GM12878 (cell line): ENCODE measurements around the gene LURAP1L.

Source experiments
- ATF3 ChIP-seq: IDR thresholded peaks from 2 replicates; pipeline ENCODE4 v1.6.1; 2011; ENCODE audit warnings: low read depth, mild to moderate bottlenecking, low read length, moderate library complexity, borderline replicate concordance; ENCODE audit errors: extremely low read depth
- CTCF ChIP-seq, 3 experiments: IDR thresholded peaks in 2 of 3; conservative IDR thresholded peaks in 1 of 3; 2 replicates each; pipeline ENCODE4 v1.5.1; 2011; ENCODE audit warnings: low read depth in 3 of 3, low read length in 3 of 3, mild to moderate bottlenecking in 3 of 3, control low read depth in 2 of 3, moderate library complexity in 2 of 3, inconsistent platforms in 1 of 3, mixed read lengths in 1 of 3; ENCODE audit not compliant: control insufficient read depth in 2 of 3, insufficient read depth in 1 of 3; ENCODE audit errors: extremely low read depth in 1 of 3
- EZH2 ChIP-seq: IDR thresholded peaks from 2 replicates; pipeline ENCODE4 v1.6.1; 2012; ENCODE audit warnings: low read depth, mild to moderate bottlenecking, control low read depth, inconsistent platforms, low read length, borderline replicate concordance; ENCODE audit not compliant: control insufficient read depth
- IKZF2 ChIP-seq, 2 experiments: fragments of 450-650 bp; IDR thresholded peaks; 2 replicates each; pipeline ENCODE4 v1.6.1; 2017; ENCODE audit warnings: mild to moderate bottlenecking in 2 of 2, moderate library complexity in 2 of 2
- MTA2 ChIP-seq: fragments of 450-650 bp; IDR thresholded peaks from 2 replicates; pipeline ENCODE4 v1.6.1; 2016; ENCODE audit warnings: low read depth, mild to moderate bottlenecking, moderate library complexity
- REST ChIP-seq: IDR thresholded peaks from 2 replicates; pipeline ENCODE4 v1.6.1; 2012; ENCODE audit warnings: mild to moderate bottlenecking, low read depth, low read length
- SIX5 ChIP-seq: IDR thresholded peaks from 2 replicates; pipeline ENCODE4 v1.6.1; 2011; ENCODE audit warnings: mild to moderate bottlenecking, low read depth, low read length, moderate library complexity; ENCODE audit not compliant: severe bottlenecking

GRCh38 chr9:12801663-12802062, 26.8 kb downstream of the LURAP1L start:
- TF ChIP-seq EZH2 (no peak), ATF3 (no peak), SIX5 (no peak), CTCF (IDR thresholded peaks at IDR 0.05 in 2 of 3, conservative IDR thresholded peaks at IDR 0.05 in 1 of 3; ENCODE audit: control insufficient read depth in 2 of 3, extremely low read depth in 1 of 3, insufficient read depth in 1 of 3, low read depth in 3 of 3, low read length in 3 of 3) (no peak), MTA2 (no peak), IKZF2 (IDR thresholded peaks at IDR 0.05) (no peak), REST (no peak)
